HG03469 (cell line): ENCODE measurements around the gene AGO3.

Experiments
- ATAC-seq: cut with Tn5 transposase; IDR thresholded peaks from one replicate; pipeline ENCODE4 v1.9.1; 2021; ENCODE audit warnings: mild to moderate bottlenecking, moderate library complexity, moderate number of reproducible peaks; ENCODE audit not compliant: unreplicated experiment

AGO3 gene

DNA sequence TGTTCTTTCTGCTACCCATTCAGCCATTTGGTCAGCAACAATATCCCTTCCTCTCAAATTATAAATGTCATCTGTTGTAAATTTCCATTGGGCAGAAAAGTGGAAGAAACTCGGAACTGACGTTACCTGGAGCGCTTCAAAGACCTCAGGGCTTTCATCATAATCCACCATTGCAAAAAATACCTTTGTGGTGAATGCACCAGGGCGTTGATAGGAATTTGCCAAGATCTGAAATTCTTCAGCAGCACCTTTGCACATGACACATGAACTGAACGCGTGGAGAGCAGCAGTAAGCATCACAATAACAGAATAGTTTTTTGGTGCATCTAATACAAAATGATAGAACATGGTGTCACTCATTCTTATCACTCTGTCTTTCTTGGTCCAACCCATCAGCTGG, 149.9 kb downstream of the AGO3 start:
- no peak for ATAC-seq

- no peak for ATAC-seq
These were observed 151.1 kb downstream of the AGO3 start for GRCh38 chr1:36081926-36082485.

DNA sequence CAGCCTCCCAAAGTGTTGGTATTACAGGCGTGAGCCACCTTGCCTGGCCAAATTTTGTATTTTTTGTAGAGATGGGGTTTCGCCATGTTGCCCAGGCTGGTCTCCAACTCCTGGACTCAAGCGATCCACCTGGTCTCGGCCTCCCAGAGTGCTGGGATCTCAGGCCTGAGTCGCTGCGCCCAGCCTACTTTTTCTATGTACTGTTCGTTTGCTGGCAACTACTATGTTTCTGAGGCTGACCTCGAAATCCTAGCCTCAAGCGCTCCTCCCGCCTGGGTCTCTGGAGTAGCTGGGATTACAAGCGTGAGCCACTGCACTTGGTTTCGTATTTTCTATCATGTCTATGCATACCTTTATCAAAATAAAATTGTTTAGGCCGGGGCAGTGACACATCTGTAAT, 152.3 kb downstream of the AGO3 start:
- ATAC-seq, result no peak

DNA sequence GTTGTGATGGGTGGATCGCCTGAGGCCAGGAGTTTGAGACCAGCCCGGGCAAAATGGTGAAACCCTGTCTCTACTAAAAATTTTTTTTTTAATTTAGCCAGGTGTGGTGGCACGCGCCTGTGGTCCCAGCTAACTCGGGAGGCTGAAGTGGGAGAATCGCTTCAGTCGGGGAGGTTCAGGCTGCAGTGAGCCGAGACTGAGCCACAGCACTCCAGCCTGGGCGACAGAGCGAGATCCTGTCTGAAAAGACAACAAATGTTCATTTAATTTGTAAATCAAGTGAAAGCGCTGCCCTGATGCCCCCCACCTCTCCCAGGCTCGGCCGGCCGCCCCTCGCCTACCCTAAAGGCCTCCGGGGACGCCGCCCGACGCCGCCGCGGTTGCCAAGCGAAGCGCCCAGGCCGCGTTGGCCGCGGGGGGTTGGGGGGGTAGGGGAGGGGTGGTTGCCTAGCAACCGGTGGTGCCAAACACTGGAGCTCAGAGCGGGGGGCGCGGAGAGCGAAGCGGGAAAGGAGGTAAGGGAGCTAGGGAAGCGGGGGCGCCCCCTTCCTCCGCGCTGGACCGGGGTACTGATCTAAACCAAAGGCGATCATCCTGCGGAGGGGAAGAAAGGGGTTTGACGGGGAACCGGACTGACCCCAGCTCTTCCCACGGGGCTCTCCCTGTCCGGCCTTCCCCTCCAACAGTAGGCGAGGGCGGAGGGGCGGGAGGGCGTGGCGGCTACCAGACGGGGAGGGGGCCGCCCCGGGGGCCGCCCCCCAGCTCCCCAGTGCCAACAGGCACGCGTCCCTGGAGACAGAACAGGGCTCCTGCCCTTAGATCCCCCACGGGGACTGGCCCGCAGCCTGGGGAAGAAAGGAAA, 153.0 kb downstream of the AGO3 start, which contains the start of gene TEKT2:
Gene TEKT2, plus strand, starts transcription at position 460 of the 862 bp plus-strand sequence. CDS start 828 bp downstream, outside the sequence.
- ATAC-seq, result no peak

DNA sequence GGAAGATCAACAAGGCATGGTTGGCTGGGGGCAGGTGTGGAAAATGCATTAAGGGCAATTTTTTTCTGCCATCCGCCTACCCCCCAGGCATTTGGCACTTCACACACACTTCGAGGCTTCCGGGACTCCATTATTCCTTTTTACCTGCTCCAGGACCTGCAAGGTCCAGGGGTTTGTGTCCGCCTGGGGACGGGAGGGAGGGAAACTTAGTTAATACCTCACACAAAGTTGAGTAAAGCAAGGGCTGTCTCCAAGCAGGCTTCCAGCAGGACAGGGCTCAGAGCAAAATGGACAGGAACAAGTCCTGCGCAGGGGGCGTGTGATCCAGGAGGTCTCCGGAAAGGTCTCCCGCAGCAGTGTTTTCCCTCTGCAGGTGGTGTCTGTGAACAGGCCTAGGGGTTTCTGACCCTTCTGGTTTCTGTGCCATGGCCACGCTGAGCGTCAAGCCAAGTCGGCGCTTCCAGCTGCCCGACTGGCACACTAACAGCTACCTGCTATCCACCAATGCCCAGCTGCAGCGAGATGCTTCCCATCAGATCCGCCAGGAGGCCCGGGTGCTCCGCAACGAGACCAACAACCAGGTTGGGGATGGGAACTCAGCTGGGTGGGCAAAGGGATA, 153.7 kb downstream of the AGO3 start:
- ATAC-seq, result no peak

DNA sequence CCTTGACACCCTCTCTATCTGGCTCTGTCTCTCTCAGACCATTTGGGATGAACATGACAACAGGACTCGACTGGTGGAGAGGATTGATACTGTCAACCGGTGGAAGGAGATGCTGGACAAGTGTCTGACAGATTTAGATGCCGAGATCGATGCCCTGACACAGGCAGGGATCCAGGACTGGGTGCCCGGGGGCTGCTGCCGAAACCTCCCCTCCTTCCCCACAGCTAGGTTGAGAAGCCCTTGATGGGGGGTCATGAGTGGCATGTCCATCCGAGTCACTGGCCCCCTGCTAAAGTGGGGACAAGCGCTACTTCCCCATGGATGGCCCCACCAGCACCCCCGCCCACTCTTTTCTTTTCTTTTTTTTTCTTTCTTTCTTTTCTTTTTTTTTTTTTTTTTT, 154.2 kb downstream of the AGO3 start:
- no peak for ATAC-seq

GRCh38 chr1:36085686-36086526, 155.0 kb downstream of the AGO3 start:
- ATAC-seq, result no peak

DNA sequence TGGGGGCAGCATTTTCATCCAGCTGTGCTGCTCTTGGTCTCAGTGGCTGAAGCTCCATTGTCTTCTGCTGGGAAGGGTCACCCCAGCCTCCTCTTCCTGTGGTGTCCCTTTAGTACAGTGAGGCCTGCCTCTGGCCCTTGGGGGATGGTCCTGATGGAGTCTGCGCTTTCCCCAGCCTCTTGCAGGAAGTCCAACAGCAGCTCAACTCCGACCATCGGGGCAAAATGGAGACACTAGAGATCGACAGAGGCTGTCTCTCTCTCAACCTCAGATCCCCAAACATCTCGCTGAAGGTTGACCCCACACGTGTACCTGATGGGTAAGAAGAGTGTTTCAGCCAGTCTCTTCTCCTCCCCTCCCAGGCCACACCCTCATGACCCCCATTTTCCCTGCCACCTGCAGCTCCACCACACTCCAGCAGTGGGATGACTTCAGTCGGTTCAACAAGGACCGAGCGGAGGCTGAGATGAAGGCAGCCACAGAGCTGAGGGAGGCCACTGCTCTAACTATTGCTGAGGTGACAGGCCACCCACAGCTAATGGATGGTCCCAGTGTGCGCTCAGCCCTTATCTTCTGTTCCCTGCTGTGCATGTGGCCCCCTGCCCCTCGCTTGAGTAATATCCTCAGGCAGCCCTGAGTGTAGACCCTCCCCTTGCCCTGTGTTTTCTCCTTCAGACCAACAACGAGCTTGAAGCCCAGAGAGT, 155.8 kb downstream of the AGO3 start:
- no peak for ATAC-seq

DNA sequence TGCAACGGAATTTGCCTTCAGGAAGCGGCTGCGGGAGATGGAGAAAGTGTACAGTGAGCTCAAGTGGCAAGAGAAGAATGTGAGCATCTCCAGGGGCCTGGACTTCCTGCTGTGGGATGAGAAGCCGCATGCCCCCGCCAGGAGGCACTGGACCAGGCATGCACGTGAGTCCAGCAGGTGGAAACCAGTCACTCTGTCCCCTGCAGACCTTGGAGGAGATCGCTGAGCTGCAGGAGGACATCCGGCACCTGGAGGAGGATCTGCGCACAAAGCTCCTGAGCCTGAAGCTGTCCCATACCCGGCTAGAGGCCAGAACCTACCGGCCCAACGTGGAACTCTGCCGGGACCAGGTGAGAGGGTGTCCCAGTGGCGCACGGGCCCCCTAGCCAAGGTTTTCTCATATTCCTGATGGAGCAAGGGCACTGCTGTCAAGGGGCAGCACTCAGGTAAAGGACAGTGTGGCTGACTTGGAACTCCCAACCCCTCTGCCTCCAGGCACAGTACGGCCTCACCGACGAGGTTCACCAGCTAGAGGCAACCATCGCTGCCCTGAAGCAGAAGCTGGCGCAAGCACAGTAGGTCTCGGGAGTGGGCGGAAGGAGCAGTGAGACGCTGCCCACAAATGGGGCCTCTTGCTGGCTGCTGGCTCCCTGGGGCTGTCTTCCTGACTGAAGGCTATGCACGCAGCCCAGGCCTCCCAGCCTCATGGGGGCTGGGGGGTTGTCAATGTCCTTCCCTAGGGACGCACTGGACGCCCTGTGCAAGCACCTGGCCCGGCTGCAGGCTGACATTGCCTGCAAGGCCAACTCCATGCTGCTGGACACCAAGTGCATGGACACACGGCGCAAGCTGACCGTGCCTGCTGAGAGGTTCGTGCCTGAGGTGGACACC, 156.6 kb downstream of the AGO3 start:
- no peak for ATAC-seq

- ATAC-seq, result no peak
These were observed 157.3 kb downstream of the AGO3 start for GRCh38 chr1:36088265-36088576.

DNA sequence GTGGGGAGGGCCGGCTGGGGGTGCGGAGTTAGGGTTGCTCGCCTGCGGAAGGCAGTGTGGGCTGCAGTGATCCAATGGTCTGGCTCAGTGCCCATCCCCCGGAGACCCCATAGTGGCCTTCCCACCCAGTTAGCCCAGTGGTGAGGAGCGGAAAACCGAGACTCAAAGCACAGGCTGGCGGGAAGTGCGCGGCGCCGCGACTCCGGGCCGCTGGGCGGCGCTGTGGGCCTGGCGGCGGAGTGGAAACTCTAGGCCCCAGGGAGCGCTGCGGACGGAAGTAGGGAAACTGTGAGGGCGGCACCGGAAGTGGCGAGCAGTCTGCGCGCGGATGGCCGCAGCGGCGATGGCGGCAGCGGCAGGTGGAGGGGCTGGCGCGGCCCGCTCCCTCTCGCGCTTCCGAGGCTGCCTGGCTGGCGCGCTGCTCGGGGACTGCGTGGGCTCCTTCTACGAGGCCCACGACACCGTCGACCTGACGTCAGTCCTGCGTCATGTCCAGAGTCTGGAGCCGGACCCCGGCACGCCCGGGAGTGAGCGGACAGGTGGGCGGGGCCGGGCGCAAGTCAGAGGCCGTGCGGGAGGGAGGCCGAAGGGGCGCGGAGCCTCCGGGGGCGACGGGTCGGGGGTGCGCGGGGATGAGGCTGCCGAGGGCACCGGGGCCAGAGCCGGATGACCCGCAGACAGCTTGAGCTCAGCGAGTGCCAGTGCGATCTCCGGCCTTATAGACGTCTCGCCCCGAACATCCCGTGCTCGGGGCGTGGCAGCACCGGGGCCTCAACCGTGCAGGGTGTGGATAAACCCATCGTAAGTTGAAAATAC, 157.9 kb downstream of the AGO3 start, which contains the start of gene ADPRS:
Gene ADPRS, plus strand, starts transcription at position 316 of the 816 bp plus-strand sequence. Its CDS starts 13 bp downstream, at position 329.
- peak; percentile 62 for ATAC-seq

DNA sequence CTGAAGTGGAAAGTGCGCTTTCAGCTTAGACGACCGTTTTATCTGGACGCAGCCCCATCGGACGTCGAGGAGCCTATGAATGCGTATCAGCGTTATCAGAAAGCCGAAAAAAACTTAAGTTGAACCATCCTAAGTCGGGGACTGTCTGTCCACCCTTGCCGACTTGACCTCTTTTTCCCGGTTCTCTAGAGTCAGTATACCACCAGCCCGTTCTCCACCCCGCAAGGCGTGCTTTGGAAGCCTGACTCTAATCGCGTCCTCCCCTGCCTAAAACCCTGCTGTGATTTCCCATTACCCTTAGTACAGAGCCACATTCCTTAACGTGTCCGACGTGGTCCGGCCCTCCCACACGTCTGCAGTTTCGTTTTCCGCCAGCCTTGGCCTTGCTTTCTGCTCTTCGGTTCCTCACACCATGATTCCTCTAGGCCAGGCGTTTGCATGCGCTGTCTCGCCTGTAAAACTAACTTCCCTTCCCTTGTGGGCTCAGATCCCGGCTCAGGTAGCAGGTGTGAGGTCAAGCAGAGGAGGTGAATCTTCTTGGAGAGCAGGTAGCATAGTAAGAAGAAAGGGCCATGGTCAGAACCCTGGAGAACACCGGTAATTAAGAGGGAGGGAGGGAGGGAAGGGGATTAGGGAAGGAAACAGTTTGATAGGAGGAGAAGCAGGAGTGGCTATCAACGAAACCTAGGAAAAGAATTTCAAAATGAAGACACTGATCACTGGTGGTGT, 158.7 kb downstream of the AGO3 start:
- no peak for ATAC-seq

DNA sequence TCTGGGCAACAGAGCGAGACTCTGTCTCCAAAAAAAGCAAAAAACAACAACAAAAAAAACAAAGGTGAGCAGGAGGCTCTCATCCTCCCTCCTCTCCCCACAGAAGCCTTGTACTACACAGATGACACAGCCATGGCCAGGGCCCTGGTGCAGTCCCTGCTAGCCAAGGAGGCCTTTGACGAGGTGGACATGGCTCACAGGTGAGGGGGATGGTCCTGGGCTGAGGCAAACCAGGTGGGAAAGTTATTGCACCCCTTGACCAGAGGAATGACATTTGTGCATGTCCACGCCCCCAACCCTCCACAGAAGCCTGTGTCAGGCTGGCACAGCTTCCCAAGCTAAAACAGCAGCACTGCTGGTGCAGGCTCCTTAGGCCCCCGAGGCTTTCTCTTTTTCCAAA, 160.2 kb downstream of the AGO3 start:
- no peak for ATAC-seq

- ATAC-seq, result no peak
These were observed 160.8 kb downstream of the AGO3 start for GRCh38 chr1:36091698-36092097.

DNA sequence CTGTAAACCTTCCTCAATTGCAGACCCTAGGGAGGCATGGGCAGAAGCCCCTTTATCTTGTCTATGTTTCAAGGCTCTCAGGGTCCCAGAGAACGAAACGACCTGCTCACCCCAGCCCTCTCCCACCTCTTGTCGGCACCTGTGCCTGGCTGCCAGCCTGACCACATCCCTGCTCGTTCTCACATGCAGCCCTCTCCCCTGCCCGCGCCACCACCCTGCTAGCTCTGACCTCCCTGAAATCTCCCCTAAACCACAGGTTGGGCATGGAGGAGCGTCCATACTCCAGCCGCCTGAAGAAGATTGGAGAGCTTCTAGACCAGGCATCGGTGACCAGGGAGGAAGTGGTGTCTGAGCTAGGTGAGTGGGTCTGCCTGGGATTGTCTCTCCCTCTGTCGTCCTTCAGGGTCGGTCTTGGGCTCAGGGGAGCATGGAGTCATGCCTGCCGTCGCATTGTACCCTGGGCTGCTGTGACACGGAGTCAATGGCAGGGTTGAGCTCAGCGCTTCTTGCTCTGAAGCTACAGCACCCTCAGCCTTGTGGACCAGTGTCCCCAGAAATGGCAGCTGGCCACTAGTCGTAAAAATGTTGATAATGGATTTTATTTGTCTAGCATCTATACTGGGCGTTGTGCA, 161.4 kb downstream of the AGO3 start:
- no peak for ATAC-seq

- ATAC-seq, result no peak
These were observed 161.9 kb downstream of the AGO3 start for GRCh38 chr1:36092798-36093185.

DNA sequence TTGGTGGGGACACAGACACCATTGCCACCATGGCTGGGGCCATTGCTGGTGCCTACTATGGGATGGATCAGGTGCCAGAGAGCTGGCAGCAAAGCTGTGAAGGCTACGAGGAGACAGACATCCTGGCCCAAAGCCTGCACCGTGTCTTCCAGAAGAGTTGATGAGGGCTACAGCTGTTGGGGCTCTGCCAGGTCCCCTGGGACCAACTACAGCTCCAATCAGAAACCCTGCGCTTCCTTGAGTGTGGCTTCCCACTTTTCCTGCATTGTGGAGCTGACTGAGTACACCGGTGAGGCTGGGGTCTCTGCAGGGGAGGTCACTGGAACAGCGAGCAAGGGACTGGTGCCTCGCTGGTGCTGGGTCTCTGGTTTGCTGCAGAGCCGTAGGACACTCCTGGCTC, 162.3 kb downstream of the AGO3 start:
- ATAC-seq, result no peak

DNA sequence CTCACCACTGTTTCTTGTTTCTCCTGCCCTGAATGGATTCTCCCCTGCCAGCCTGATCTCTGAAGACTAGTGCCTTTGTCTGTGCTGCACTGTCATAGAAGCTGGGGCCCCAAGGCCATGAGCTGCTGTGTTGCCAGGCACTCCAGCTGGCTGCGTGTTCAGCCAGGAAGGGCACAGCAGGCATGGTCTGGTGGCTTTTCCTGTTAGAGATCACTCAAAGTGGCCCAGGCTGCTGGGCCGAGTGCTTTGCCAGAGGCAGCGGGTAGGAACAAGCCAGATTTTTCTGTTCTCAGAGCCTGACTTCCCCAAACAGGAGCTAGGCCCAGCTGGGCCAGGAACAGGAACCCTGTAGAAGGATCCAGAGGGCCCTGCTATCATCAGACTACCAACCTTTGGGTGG, 163.0 kb downstream of the AGO3 start:
- ATAC-seq, result no peak
